Fibroblast of lung (primary cell): ENCODE results near the gene RHBDD1. TPM values are rescaled to one million over a fixed set of nuclear protein-coding genes. Genes with fewer than 3 reads are reported as not detected.

Experiments
- DNase-seq, 2 donors: peaks; one replicate each; pipeline versions ENCODE4 v3.0.0 to v3.0.0-alpha.2; 2010; ENCODE audit warnings: low read depth in 2 of 2
- H2AFZ ChIP-seq: 2 replicates; pipeline ENCODE4 v1.5.1; 2012; ENCODE audit warnings: low read length, control low read depth, inconsistent platforms
- H3K27ac ChIP-seq: 2 replicates; pipeline ENCODE4 v1.5.1; 2011; ENCODE audit warnings: low read length, control low read depth; ENCODE audit not compliant: insufficient read depth
- H3K27me3 ChIP-seq: 2 replicates; pipeline ENCODE4 v1.5.1; 2011; ENCODE audit warnings: mild to moderate bottlenecking, low read length; ENCODE audit not compliant: control insufficient read depth, insufficient read depth
- H3K36me3 ChIP-seq: 2 replicates; pipeline ENCODE4 v1.5.1; 2011; ENCODE audit warnings: low read length; ENCODE audit not compliant: control insufficient read depth, insufficient read depth
- H3K4me1 ChIP-seq: 2 replicates; pipeline ENCODE4 v1.5.1; 2011; ENCODE audit warnings: low read length; ENCODE audit not compliant: control insufficient read depth, insufficient read depth; ENCODE audit errors: extremely low read depth
- H3K4me2 ChIP-seq: 2 replicates; pipeline ENCODE4 v1.5.1; 2011; ENCODE audit warnings: low read length, control low read depth; ENCODE audit not compliant: insufficient read depth; ENCODE audit errors: extremely low read depth
- H3K4me3 ChIP-seq, 4 experiments: fragments of 200-600 bp in 1 of 4; sonication (generic) in 1 of 4; replicated peaks in 1 of 4; 2 replicates each; pipeline ENCODE4 v1.5.1; 2011 to 2016; ENCODE audit warnings: low read length in 4 of 4, low read depth in 3 of 4, mild to moderate bottlenecking in 3 of 4, control low read depth in 2 of 4, inconsistent platforms in 1 of 4, mixed read lengths in 1 of 4; ENCODE audit not compliant: insufficient read depth in 1 of 4; ENCODE audit errors: control extremely low read depth in 1 of 4
- H3K79me2 ChIP-seq: 2 replicates; pipeline ENCODE4 v1.5.1; 2012; ENCODE audit warnings: mild to moderate bottlenecking, low read length, inconsistent platforms; ENCODE audit not compliant: control insufficient read depth, insufficient read depth
- H3K9ac ChIP-seq: 2 replicates; pipeline ENCODE4 v1.5.1; 2011; ENCODE audit warnings: mild to moderate bottlenecking, low read length, control low read depth; ENCODE audit not compliant: insufficient read depth
- H3K9me3 ChIP-seq: 2 replicates; pipeline ENCODE4 v1.5.1; 2012; ENCODE audit warnings: low read depth, low read length; ENCODE audit not compliant: control insufficient read depth, insufficient read depth
- H4K20me1 ChIP-seq: 2 replicates; pipeline ENCODE4 v1.5.1; 2011; ENCODE audit warnings: low read length; ENCODE audit not compliant: control insufficient read depth, insufficient read depth; ENCODE audit errors: extremely low read depth
- EZH2 ChIP-seq: IDR thresholded peaks from 2 replicates; pipeline ENCODE4 v1.5.1; 2012; ENCODE audit warnings: low read length, control low read depth, mild to moderate bottlenecking; ENCODE audit errors: missing control alignments
- polyA plus RNA-seq, 2 donors: library from polyadenylated mRNA; depleted of rRNA in 1 of 2; stranded (reverse) in 1 of 2; unstranded in 1 of 2; fragments of >200 nt; gene quantifications; 2 replicates each; pipeline ENCODE4 v1.2.1, GENCODE V29; 2011 to 2012; ENCODE audit warnings: missing spikeins in 1 of 2
- total RNA-seq: library from RNA; depleted of rRNA; stranded (reverse); fragments of >200 nt; gene quantifications from 2 replicates; pipeline ENCODE4 v1.2.1, GENCODE V29; 2014
- TF ChIP-seq, protein P1 (sequence below), 2 donors: IDR thresholded peaks in 1 of 2; conservative IDR thresholded peaks in 1 of 2; 1 replicate in 1 of 2; 2 replicates in 1 of 2; pipeline ENCODE4 v1.5.1; 2011 to 2012; ENCODE audit warnings: low read length in 2 of 2, control low read depth in 1 of 2, inconsistent platforms in 1 of 2, low read depth in 1 of 2, mild to moderate bottlenecking in 1 of 2

Gene RHBDD1
- total and polyA plus RNA-seq, 2 donors (not counting 1 experiment from before 2014, with no cell fraction given) = 31.5 to 85.4 TPM

DNA sequence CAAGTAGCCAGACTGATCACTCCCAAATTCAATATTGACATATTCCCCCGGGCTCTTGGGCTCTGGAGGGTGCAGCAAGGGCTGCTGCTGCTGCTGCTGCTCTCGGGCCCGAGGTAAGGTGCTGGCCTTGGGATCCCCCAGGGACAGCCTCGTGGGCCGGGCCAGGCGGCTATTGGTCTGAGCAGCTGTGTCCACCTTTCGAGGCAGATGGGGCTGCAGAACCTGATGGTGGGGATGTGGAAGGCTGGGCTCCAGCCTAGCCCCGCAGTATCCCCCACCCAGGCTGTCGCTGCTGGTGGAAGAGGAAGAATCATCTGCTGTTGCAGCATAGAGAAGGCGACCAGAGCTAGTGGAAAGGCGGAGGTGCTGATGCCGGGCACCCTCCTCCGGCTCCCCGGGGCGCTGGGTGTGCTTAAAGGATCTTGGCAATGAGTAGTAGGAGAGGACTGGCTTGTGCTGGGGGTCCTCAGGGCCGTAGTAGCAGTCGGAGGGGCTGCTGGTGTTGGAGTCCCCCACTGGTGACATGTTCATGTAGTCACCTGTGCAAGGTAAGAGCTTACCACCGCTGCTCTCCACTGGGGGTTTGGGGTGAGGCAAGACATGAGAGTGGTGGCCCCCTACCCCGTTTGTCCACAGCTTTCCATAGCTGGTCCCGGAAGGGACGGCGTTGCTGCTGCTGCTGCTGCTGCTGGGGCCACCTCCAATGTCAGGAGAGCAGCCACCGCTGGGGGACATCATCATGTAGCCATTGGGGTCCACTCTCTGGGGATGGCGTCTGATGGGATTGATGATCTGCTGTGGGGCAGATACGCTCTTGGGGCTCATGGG is 39.6 kb upstream of the RHBDD1 start:
- TF ChIP-seq EZH2 = no peak
- TF ChIP-seq, protein P1, sequence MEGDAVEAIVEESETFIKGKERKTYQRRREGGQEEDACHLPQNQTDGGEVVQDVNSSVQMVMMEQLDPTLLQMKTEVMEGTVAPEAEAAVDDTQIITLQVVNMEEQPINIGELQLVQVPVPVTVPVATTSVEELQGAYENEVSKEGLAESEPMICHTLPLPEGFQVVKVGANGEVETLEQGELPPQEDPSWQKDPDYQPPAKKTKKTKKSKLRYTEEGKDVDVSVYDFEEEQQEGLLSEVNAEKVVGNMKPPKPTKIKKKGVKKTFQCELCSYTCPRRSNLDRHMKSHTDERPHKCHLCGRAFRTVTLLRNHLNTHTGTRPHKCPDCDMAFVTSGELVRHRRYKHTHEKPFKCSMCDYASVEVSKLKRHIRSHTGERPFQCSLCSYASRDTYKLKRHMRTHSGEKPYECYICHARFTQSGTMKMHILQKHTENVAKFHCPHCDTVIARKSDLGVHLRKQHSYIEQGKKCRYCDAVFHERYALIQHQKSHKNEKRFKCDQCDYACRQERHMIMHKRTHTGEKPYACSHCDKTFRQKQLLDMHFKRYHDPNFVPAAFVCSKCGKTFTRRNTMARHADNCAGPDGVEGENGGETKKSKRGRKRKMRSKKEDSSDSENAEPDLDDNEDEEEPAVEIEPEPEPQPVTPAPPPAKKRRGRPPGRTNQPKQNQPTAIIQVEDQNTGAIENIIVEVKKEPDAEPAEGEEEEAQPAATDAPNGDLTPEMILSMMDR (conservative IDR thresholded peaks at IDR 0.05 in 1 of 2, IDR thresholded peaks at IDR 0.05 in 1 of 2; ENCODE audit: low read depth in 1 of 2, low read length in 2 of 2) = no peak
- Histone ChIP-seq H3K27me3 (no peaks in the 10 kb centered on the region), H3K9me3 (no peaks in the 10 kb centered on the region), H4K20me1 (no peaks in the 10 kb centered on the region), H3K4me2 (peak overlapping the region; percentile 97), H2AFZ (no peak overlapping the region), H3K4me1 (peaks cover 5% of the 10 kb centered on the region), H3K79me2 (peaks cover 92% of the 10 kb centered on the region), H3K9ac (peak overlapping the region; percentile 85), H3K36me3 (peaks cover 24% of the 10 kb centered on the region), H3K4me3 (peak overlapping the region; percentile 59 to 96 (median 92)), H3K27ac (peak overlapping the region; percentile 88)
- peak in 1 of 2 donors; percentile 34 for DNase-seq

- Histone ChIP-seq H3K79me2 (peaks cover 90% of the 10 kb centered on the region), H3K27me3 (no peaks in the 10 kb centered on the region), H3K27ac (peak overlapping the region; percentile 88), H4K20me1 (no peaks in the 10 kb centered on the region), H3K36me3 (peaks cover 24% of the 10 kb centered on the region), H3K9me3 (no peaks in the 10 kb centered on the region), H3K9ac (peak overlapping the region; percentile 85), H3K4me3 (peak overlapping the region; percentile 59 to 96 (median 92)), H2AFZ (no peak overlapping the region), H3K4me2 (peak overlapping the region; percentile 97), H3K4me1 (peaks cover 5% of the 10 kb centered on the region)
- peak in 1 of 2 donors; percentile 81 for DNase-seq
- TF ChIP-seq EZH2 = no peak
- TF ChIP-seq, protein P1 (conservative IDR thresholded peaks at IDR 0.05 in 1 of 2, IDR thresholded peaks at IDR 0.05 in 1 of 2; ENCODE audit: low read depth in 1 of 2, low read length in 2 of 2) = peak; percentile 72 to 83
These were observed 39.0 kb upstream of the RHBDD1 start for GRCh38 chr2:226796840-226797288.

GRCh38 chr2:226797289-226797988 is 38.4 kb upstream of the RHBDD1 start:
- no peak for TF ChIP-seq EZH2
- TF ChIP-seq, protein P1 (conservative IDR thresholded peaks at IDR 0.05 in 1 of 2, IDR thresholded peaks at IDR 0.05 in 1 of 2; ENCODE audit: low read depth in 1 of 2, low read length in 2 of 2) = no peak
- H3K4me1 ChIP-seq = peaks cover 7% of the 10 kb centered on the region
- H3K4me3 ChIP-seq = peak overlapping the region; percentile 59 to 96 (median 92)
- no peaks in the 10 kb centered on the region for H3K27me3 ChIP-seq
- peaks cover 85% of the 10 kb centered on the region for H3K79me2 ChIP-seq
- H3K27ac ChIP-seq = peak overlapping the region; percentile 88
- peaks cover 24% of the 10 kb centered on the region for H3K36me3 ChIP-seq
- no peak overlapping the region for H2AFZ ChIP-seq
- H3K9me3 ChIP-seq = no peaks in the 10 kb centered on the region
- H4K20me1 ChIP-seq = no peaks in the 10 kb centered on the region
- peak in 1 of 2 donors; percentile 78 for DNase-seq
- peak overlapping the region; percentile 97 for H3K4me2 ChIP-seq
- H3K9ac ChIP-seq = peak overlapping the region; percentile 85
